VCaP (cell line): ENCODE results near the gene NPFF.

Experiments used
- H3K27ac ChIP-seq: fragments of 450-650 bp; 2 replicates; pipeline ENCODE4 v1.5.1; 2017
- CTCF ChIP-seq: fragments of 450-650 bp; conservative IDR thresholded peaks from 2 replicates; pipeline ENCODE4 v1.5.1; 2017; ENCODE audit warnings: mild to moderate bottlenecking, moderate library complexity

NPFF gene

GRCh38 chr12:53492830-53493609 lies 14.3 kb downstream of the NPFF start:
- no peak for TF ChIP-seq CTCF
- H3K27ac ChIP-seq, result peak overlapping the region; percentile 84

GRCh38 chr12:53492188-53492587 lies 15.1 kb downstream of the NPFF start:
- H3K27ac ChIP-seq, result peak overlapping the region; percentile 84
- TF ChIP-seq CTCF, result no peak

GRCh38 chr12:53489242-53489864 lies 17.9 kb downstream of the NPFF start:
- no peak overlapping the region for H3K27ac ChIP-seq
- no peak for TF ChIP-seq CTCF

- H3K27ac ChIP-seq, result no peak overlapping the region; the same call in 1 of the 2 replicates
- no peak for TF ChIP-seq CTCF
Observed at GRCh38 chr12:53486736-53487487, 20.4 kb downstream of the NPFF start.

- TF ChIP-seq CTCF, result no peak
- no peak overlapping the region; the same call in 1 of the 2 replicates for H3K27ac ChIP-seq
Observed at GRCh38 chr12:53485955-53486735, 21.1 kb downstream of the NPFF start.

- peak overlapping the region; percentile 3; the same call in 1 of the 2 replicates for H3K27ac ChIP-seq
- TF ChIP-seq CTCF, result no peak
Observed at GRCh38 chr12:53484686-53485575, 22.4 kb downstream of the NPFF start.
